HL-60 (cell line): Measurements from ENCODE around the gene CYSRT1.

Experiments used
- DNase-seq, 2 experiments: peaks; one replicate each; pipeline ENCODE4 v3.0.0-alpha.2; 2010 to 2020; ENCODE audit warnings: low read depth in 1 of 2, low spot score in 1 of 2
- H3K27ac ChIP-seq: fragments of 250-450 bp; sonication (Bioruptor Pico); replicated peaks from 2 replicates; pipeline ENCODE4 v1.5.1; 2020; ENCODE audit warnings: mild to moderate bottlenecking, moderate library complexity
- H3K27me3 ChIP-seq: fragments of 250-450 bp; sonication (Bioruptor Pico); 2 replicates; pipeline ENCODE4 v1.5.1; 2021; ENCODE audit warnings: mild to moderate bottlenecking, moderate library complexity; ENCODE audit not compliant: insufficient read depth, poor library complexity, severe bottlenecking
- H3K4me3 ChIP-seq: replicated peaks from 2 replicates; pipeline ENCODE4 v1.5.1; 2011; ENCODE audit warnings: mild to moderate bottlenecking, control low read depth, low read length; ENCODE audit not compliant: insufficient read depth
- GABPA ChIP-seq: IDR thresholded peaks from 2 replicates; pipeline ENCODE4 v1.6.1; 2012; ENCODE audit warnings: low read depth
- POLR2AphosphoS5 ChIP-seq: IDR thresholded peaks from 2 replicates; pipeline ENCODE4 v1.6.1; 2012; ENCODE audit warnings: low read depth
- SPI1 ChIP-seq: IDR thresholded peaks from 2 replicates; pipeline ENCODE4 v1.6.1; 2012; ENCODE audit warnings: low read depth, mild to moderate bottlenecking, borderline replicate concordance
- long read RNA-seq: library from polyadenylated mRNA; unstranded; transcript quantifications from one replicate; pipeline ENCODE4 v2.0.0, GENCODE V29; 2020
- TF ChIP-seq, protein P1 (sequence below): IDR thresholded peaks from 2 replicates; pipeline ENCODE4 v1.6.1; 2012; ENCODE audit warnings: low read depth; ENCODE audit not compliant: insufficient replicate concordance
- TF ChIP-seq, protein P2 (sequence below): IDR thresholded peaks from one replicate; pipeline ENCODE4 v1.5.1; 2011; ENCODE audit warnings: low read length, control low read depth, inconsistent platforms; ENCODE audit not compliant: insufficient read depth

CYSRT1 gene
- long read RNA-seq, partial matches to known transcripts = 0 of 4 reads
- long read RNA-seq, other reads (novel, unspliced or antisense) = 0 of 4 reads

- Histone ChIP-seq H3K27me3 (no peaks in the 10 kb centered on the region), H3K4me3 (peak within 1 kb of the TSS; percentile 84), H3K27ac (peak within 1 kb of the TSS; percentile 73)
- DNase-seq = no peak
- TF ChIP-seq, protein P1, sequence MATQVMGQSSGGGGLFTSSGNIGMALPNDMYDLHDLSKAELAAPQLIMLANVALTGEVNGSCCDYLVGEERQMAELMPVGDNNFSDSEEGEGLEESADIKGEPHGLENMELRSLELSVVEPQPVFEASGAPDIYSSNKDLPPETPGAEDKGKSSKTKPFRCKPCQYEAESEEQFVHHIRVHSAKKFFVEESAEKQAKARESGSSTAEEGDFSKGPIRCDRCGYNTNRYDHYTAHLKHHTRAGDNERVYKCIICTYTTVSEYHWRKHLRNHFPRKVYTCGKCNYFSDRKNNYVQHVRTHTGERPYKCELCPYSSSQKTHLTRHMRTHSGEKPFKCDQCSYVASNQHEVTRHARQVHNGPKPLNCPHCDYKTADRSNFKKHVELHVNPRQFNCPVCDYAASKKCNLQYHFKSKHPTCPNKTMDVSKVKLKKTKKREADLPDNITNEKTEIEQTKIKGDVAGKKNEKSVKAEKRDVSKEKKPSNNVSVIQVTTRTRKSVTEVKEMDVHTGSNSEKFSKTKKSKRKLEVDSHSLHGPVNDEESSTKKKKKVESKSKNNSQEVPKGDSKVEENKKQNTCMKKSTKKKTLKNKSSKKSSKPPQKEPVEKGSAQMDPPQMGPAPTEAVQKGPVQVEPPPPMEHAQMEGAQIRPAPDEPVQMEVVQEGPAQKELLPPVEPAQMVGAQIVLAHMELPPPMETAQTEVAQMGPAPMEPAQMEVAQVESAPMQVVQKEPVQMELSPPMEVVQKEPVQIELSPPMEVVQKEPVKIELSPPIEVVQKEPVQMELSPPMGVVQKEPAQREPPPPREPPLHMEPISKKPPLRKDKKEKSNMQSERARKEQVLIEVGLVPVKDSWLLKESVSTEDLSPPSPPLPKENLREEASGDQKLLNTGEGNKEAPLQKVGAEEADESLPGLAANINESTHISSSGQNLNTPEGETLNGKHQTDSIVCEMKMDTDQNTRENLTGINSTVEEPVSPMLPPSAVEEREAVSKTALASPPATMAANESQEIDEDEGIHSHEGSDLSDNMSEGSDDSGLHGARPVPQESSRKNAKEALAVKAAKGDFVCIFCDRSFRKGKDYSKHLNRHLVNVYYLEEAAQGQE = no peak
- TF ChIP-seq, protein P2, sequence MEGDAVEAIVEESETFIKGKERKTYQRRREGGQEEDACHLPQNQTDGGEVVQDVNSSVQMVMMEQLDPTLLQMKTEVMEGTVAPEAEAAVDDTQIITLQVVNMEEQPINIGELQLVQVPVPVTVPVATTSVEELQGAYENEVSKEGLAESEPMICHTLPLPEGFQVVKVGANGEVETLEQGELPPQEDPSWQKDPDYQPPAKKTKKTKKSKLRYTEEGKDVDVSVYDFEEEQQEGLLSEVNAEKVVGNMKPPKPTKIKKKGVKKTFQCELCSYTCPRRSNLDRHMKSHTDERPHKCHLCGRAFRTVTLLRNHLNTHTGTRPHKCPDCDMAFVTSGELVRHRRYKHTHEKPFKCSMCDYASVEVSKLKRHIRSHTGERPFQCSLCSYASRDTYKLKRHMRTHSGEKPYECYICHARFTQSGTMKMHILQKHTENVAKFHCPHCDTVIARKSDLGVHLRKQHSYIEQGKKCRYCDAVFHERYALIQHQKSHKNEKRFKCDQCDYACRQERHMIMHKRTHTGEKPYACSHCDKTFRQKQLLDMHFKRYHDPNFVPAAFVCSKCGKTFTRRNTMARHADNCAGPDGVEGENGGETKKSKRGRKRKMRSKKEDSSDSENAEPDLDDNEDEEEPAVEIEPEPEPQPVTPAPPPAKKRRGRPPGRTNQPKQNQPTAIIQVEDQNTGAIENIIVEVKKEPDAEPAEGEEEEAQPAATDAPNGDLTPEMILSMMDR = no peak
- TF ChIP-seq POLR2AphosphoS5 (no peak), GABPA (no peak), SPI1 (no peak)
These were observed at the start of gene CYSRT1 for GRCh38 chr9:137224830-137225694. Gene CYSRT1 (plus strand): TSS chr9:137225174. CDS start chr9:137225622, 448 bp downstream.

DNA sequence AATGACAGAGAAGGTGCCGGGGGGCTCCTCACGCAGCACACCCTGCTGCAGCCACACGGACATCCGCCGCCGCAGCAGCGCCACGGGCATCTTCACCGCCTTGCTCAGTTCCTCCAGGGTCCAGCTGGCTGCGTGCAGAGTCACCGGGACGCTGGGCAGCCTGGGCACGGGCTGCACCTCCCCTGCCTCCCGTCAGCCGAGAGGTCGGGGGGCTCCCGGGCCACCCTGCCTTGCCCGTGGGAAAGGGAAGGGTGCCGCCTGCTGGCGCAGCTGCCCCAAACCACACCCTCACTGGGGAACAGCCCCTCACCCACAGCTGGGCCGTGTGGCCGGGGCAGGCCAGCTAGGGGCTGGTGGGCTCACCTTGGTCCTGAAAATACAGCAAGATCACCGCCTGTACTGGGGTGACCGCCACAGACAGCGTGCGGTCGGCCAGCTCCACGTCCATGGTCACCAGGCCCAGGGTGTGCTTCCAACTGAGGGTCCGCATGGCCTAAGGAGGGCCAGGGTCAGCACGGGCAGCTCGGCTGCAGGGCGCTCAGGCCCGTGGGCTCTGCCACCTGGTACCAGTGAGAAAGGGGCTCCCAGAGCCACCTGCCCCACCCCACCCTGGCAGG is 49.5 kb upstream of the CYSRT1 start:
- no peak overlapping the region for H3K4me3 ChIP-seq
- H3K27ac ChIP-seq = no peak overlapping the region
- no peak for DNase-seq
- TF ChIP-seq POLR2AphosphoS5 = no peak
- TF ChIP-seq GABPA = no peak
- TF ChIP-seq, protein P1 = no peak
- H3K27me3 ChIP-seq = no peaks in the 10 kb centered on the region

- H3K27ac ChIP-seq = no peak overlapping the region
- TF ChIP-seq, protein P1 = no peak
- TF ChIP-seq SPI1 = no peak
- TF ChIP-seq POLR2AphosphoS5 = peak; percentile 25; the same call in 1 of the 2 replicates
- TF ChIP-seq, protein P2 = peak; percentile 71
- peak in 1 of 2 experiments; percentile 55 for DNase-seq
These were observed 48.4 kb upstream of the CYSRT1 start for GRCh38 chr9:137176302-137177182.

More at GRCh38 chr9:137176302-137177182, 48.4 kb upstream of the CYSRT1 start:
- Histone ChIP-seq H3K27me3 (no peaks in the 10 kb centered on the region), H3K4me3 (no peak overlapping the region)
